HG03103 (cell line): ENCODE data around the gene ATP4B.
"Not testable (repeated sequence)": the region's sequence is repeated elsewhere in the genome, so short reads cannot be mapped to it uniquely, and the experiment has no call there.

Source experiments
- ATAC-seq: cut with Tn5 transposase; IDR thresholded peaks from one replicate; pipeline ENCODE4 v1.9.1; 2021; ENCODE audit warnings: low read depth; ENCODE audit not compliant: unreplicated experiment

Gene ATP4B

GRCh38 chr13:113627136-113627535, 30.9 kb downstream of the ATP4B start:
- ATAC-seq: no peak

- no peak for ATAC-seq
Measured at GRCh38 chr13:113625965-113626721, 31.9 kb downstream of the ATP4B start.

- not testable (repeated sequence) for ATAC-seq
Measured at GRCh38 chr13:113624640-113625304, 33.2 kb downstream of the ATP4B start.

DNA sequence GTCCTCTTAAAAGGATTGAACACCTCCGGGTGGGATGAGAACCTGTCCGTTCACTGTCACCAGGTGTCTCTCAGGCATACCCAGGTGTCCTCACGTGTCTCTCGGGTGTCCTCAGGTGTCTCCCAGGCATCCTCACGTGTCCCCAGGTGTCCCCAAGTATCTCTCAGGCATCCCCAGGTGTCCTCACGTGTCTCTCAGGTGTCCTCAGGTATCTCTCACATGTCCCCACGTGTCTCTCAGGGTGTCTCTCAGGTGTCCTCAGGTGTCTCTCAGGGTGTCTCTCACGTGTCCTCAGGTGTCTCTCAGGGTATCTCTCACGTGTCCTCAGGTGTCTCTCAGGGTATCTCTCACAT, 33.8 kb downstream of the ATP4B start:
- no peak for ATAC-seq

GRCh38 chr13:113623491-113624234, 34.3 kb downstream of the ATP4B start:
- no peak for ATAC-seq

DNA sequence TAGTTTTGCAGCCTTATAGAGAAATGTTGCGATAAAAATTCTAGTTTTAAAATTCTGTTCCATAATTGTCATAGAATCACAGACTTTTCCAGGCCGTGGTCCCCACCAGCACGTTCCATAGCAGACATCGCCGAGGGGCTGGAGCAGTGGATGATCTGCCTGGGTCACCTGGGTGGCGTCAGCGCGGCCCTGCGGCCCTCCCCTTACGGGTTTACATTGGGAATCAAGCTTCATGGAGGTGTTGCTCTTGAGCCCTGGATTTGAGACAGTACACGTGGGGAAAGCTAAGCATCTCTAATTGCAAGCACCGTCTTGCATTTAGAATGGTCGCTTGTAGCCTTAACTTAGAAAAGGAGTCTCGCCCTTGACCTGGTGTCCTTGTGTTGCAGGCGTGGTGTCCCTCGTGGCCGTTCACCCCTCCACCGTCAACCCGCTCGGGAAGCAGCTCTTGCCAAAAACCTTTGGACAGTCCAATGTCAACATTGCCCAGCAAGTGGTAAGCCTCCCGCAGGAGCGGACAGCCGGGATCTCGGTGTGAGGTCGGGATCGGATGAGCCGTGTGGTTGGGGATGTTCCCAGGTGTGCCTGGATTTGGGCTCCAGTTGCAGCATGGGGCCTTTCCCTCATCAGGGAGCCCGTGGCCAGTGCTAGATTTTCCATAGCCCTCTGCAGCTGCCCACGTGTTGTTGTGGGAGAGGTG, 35.1 kb downstream of the ATP4B start:
- no peak for ATAC-seq

- ATAC-seq: not testable (repeated sequence)
Measured at GRCh38 chr13:113621986-113622550, 35.9 kb downstream of the ATP4B start.

GRCh38 chr13:113621498-113621897, 36.5 kb downstream of the ATP4B start:
- ATAC-seq: not testable (repeated sequence)

DNA sequence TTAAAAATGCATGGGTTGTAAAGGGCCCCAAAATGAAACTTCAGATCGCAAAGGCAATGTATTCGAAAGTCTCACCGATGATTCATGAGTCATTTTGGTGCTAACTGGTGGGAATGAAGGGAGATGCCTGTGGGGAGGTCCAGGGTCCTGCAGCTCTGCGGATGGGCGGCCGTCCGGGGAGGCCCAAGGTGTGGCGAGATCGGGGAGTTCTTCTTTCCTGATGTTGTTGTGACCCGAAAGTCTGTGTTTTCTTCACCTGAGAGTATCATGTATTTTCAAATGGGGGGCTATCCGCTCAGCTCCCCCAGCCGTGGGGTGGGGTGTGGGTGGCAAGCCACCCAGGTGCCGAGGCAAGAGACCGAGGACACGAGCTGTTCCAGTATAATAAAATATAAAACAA, 37.0 kb downstream of the ATP4B start:
- no peak for ATAC-seq

DNA sequence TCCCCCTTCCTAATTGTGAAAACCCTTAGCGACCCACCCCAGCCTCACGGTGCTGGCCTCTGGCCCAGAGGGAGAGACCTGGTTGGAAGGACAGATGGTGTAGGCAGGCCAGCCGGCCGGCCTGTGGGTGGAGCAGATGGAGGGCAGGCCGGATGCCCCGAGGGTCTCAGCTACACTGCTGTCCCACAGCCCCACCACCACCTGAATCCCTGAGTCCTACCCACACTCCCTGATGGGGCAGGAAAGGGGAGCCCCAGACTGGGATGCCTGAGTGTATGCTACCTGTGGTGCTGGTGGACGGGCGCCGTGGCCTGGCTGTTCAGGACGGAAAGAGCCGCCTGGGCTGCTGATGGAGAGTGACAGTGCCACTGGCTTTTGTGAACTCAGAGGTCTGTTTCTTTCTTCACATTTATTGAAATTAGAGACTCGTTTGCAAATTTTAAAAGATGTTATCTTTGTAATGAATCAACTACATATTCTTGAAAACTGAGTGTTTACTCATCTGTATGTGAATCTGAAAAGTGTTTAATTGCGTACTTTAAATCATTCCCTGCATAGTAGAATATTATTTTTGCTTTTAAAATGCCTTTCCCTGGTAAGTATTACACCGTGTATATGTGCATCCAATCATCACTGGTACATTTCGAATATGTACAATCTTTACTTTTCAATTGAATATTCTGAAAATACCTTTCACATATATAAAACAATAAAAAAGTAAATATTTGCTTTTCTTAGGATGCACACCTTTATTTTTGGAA, 37.8 kb downstream of the ATP4B start:
- no peak for ATAC-seq

GRCh38 chr13:113618455-113618854, 39.5 kb downstream of the ATP4B start:
- no peak for ATAC-seq

GRCh38 chr13:113617961-113618360, 40.0 kb downstream of the ATP4B start:
- ATAC-seq: no peak

DNA sequence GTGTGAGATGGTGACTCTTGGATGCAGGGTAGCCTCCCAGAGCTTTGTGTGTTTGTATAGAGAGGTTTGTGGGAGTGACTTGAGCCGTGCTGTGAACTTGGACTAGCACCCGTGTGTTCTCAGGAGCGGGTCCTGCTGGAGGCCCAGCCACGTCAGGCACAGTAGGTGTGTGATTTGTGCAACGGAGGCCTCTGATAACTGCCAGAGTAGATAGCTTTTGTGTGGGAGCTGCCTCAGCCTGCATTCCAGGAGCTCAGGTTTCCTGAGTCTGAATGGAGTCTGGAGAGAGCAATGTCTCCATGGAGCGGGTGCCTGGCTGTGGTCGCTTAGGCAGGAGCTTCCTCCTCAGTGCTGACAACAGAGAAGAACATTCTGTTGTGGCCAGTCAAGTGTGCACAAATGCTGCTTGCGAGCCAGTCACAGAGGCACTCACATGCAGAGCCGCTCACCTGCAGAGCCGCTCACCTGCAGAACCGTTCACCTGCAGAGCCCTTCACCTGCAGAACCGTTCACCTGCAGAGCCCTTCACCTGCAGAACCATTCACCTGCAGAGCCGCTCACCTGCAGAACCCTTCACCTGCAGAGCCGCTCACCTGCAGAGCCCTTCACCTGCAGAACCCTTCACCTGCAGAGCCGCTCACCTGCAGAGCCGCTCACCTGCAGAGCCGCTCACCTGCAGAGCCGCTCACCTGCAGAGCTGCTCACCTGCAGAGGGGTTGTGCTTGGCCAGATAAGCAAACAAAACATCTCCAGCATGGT, 40.8 kb downstream of the ATP4B start:
- no peak for ATAC-seq

- ATAC-seq: no peak
Measured at GRCh38 chr13:113616281-113616906, 41.6 kb downstream of the ATP4B start.

GRCh38 chr13:113613789-113614379, 44.1 kb downstream of the ATP4B start:
- no peak for ATAC-seq

DNA sequence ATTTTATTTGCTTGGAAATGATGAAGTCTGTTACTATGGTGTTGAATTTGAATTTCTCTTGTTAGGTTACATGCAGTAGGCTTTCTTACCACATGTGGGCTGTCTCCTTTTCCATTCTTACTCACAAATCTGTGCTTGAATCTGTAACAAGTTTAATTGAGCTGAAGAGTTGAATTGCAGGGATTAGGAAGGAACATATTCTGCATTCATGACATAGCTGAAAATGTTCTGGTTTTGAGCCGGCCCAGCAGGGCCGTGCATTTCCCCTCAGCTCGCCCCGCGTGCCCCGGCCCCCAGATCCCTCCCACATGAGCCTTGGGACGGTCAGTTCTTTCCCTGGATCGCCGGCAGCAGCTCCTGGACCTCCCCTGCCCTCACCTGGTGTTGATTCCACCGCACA, 45.4 kb downstream of the ATP4B start:
- no peak for ATAC-seq

DNA sequence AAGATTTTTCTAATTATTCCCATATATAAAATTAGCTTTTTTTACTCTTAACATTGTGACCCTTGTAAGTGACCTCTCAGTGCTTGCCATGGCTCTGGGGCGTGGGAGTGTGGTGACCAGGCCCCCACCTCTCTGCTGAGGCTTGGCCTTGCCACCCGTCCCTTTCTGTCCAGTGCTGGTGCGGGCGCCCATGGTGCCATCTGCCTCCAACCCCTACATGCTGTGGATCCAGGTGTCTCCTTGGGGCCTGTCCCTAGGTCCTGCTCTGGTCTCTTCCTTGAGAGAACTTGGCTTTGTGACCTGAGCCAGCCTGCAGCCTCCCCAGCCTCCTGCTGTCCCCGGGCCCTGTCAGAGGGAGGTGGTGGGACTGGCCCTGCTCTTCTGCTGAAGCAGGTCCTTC, 46.0 kb downstream of the ATP4B start:
- no peak for ATAC-seq

DNA sequence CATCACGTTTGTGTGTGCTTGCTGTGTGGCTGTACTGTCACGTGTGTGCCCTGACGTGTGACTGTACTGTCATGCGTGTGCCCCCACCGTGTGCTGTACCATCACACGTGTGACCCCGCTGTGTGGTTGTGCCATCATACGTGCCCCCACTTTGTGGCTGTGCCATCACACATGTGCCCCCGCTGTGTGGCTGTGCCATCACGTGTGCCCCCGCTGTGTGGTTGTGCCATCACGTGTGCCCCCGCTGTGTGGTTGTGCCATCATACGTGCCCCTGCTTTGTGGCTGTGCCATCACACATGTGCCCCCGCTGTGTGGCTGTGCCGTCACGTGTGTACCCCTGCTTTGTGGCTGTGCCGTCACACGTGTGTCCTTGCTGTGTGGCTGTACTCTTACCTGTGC, 47.7 kb downstream of the ATP4B start:
- no peak for ATAC-seq
